ENCODE measurements around the gene CDKN1B.

The CDKN1B gene

DNA sequence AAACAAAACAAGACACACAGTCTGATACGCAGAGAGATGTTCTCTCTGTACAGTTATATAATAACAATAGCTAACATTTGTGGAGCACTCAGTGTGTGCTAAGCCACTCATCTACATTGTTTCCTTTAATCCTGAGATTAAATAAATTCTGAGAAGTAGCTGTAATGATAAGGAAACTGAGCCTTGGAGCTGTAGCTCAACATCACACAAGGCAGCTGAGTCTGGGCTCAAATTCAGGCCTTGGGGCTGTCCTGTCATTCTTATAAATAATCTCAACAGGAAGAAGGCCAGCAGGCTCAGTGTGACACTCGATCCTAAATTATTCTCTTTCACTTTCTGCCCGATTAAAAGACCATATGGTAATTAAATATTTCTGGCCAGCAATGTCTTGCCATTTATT is 24.5 kb downstream of the CDKN1B start:
- DNase-seq: no peak
- TF ChIP-seq, protein P1, sequence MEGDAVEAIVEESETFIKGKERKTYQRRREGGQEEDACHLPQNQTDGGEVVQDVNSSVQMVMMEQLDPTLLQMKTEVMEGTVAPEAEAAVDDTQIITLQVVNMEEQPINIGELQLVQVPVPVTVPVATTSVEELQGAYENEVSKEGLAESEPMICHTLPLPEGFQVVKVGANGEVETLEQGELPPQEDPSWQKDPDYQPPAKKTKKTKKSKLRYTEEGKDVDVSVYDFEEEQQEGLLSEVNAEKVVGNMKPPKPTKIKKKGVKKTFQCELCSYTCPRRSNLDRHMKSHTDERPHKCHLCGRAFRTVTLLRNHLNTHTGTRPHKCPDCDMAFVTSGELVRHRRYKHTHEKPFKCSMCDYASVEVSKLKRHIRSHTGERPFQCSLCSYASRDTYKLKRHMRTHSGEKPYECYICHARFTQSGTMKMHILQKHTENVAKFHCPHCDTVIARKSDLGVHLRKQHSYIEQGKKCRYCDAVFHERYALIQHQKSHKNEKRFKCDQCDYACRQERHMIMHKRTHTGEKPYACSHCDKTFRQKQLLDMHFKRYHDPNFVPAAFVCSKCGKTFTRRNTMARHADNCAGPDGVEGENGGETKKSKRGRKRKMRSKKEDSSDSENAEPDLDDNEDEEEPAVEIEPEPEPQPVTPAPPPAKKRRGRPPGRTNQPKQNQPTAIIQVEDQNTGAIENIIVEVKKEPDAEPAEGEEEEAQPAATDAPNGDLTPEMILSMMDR (IDR thresholded peaks at IDR 0.05; ENCODE audit: low read depth, low read length, missing control alignments): no peak
- H3K36me3 ChIP-seq (replicated peaks): no peaks in the 10 kb centered on the region
- no peaks in the 10 kb centered on the region for H3K27me3 ChIP-seq (replicated peaks)
- H3K27ac ChIP-seq: no peak overlapping the region
- H3K4me3 ChIP-seq (ENCODE audit: low read depth, low read length): no peak overlapping the region
- in situ Hi-C loops (cut with HindIII; ENCODE audit: low pct_ligation_motif_present, low sequenced_read_pairs): no loop called here

DNA sequence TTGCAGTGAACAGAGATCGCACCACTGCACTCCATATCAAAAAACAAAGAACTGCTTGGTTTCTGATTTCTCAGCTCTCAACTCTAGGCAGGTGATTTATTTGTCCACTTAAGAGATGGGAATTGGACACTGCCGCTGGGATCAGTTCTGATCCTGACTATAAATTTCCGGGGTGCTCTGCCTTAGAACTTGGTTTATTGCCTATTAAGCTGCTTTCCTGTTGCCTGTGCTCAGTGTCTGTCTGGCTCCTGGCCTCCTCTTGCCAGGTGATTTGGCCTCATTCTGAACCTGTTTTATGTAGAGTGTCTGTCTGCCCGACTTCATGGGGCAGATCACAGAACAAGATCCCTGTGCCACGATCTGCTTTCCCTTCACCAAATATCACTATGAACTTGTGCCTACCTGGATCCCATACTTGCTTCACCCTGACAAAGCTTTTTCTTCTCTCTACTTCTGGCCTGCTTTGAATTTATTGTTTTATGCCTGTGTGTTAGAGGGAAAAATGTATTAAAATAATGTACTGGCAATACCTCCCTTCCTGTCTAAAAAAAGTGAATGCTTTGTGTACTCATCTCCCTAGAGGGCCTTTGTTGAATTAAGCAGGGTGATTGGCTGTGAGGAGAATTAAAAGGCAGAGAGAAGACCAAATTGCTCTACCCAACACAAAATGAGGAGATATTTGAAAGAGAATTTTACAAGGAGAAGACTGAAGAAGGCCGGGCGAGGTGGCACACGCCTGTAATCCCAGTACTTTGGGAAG is 27.6 kb downstream of the CDKN1B start:
- H3K36me3 ChIP-seq (replicated peaks): no peaks in the 10 kb centered on the region
- TF ChIP-seq, protein P1 (IDR thresholded peaks at IDR 0.05; ENCODE audit: low read depth, low read length, missing control alignments): no peak
- in situ Hi-C loops (cut with HindIII; ENCODE audit: low pct_ligation_motif_present, low sequenced_read_pairs): no loop called here
- DNase-seq: no peak
- H3K27me3 ChIP-seq (replicated peaks): no peaks in the 10 kb centered on the region
- H3K4me3 ChIP-seq (ENCODE audit: low read depth, low read length): no peak overlapping the region
- H3K27ac ChIP-seq: no peak overlapping the region

DNA sequence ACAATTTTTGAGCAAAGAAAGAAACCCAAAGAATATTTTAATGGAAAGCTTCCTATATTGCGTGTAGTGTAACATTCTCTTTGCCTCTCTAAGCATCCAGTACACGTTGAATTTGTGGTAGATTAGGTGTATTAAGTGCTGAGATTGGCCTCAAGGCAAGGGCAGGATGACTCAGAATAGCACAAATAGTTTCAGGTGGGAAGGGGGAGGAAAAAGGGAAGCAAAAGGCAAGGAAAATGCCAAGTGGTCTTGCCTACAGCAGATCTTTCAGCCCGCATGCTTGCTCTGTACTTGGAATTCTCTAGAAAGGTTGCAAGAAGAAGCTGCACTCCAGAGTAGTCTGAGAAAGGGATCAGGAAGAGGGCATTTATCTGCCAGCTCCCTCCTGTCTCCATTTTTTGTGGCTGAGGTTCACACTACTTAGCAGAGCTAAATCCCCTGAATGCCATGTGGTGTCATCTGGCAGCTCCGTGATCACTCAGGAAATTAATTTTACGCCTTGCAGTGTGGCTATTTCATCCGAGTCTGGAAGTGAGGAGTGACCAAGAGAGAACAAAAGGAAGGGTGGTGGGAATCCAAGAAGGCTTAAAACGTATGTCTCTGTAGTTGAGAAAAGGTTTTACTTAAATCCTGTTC is 28.5 kb downstream of the CDKN1B start:
- H3K36me3 ChIP-seq (replicated peaks): no peaks in the 10 kb centered on the region
- TF ChIP-seq, protein P1 (IDR thresholded peaks at IDR 0.05; ENCODE audit: low read depth, low read length, missing control alignments): no peak
- DNase-seq: no peak
- no peak overlapping the region for H3K27ac ChIP-seq
- H3K27me3 ChIP-seq (replicated peaks): no peaks in the 10 kb centered on the region
- in situ Hi-C loops (cut with HindIII; ENCODE audit: low pct_ligation_motif_present, low sequenced_read_pairs): no loop called here
- no peak overlapping the region for H3K4me3 ChIP-seq (ENCODE audit: low read depth, low read length)

DNA sequence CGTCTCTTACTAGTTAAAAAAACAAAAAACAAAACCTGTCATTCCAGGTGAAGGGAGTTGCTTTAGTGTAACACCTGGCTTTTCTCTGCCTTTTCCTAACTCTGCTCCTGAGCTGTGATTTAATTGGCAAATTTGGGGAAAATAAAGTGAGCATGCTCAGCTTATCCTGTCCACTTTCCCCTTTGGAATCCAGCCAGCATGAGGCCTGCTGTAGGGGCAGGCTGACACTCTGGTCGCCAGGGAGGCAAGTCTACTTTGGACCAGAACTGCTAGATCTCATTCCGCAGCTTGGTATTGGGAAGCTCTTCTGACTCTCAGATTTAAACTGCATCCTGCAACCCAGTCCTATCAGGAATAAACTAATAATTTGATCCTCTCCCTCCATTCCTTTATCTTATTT is 30.1 kb downstream of the CDKN1B start:
- in situ Hi-C loops (cut with HindIII; ENCODE audit: low pct_ligation_motif_present, low sequenced_read_pairs): no loop called here
- TF ChIP-seq, protein P1 (IDR thresholded peaks at IDR 0.05; ENCODE audit: low read depth, low read length, missing control alignments): no peak
- no peaks in the 10 kb centered on the region for H3K27me3 ChIP-seq (replicated peaks)
- no peak overlapping the region for H3K4me3 ChIP-seq (ENCODE audit: low read depth, low read length)
- no peak for DNase-seq
- H3K27ac ChIP-seq: no peak overlapping the region
- H3K36me3 ChIP-seq (replicated peaks): no peaks in the 10 kb centered on the region

DNA sequence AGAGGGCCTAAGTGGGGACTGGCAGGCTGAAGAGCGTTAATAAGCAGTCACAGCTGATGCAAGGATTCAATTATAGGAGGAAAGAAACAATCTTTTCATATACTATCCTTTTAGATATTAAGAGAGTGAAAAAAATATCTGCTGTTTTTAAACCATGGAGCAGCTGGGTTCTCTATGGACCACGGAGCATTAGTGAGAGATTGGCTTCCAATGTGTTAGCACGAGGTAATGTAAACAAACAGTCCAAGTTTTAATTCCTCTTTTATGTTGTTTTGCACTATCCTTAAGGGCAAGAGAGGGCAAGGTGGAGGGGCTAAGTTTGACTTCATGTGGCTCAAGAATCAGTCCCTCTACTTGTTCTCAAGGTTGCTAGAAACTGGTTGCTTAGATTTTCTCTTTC is 30.9 kb downstream of the CDKN1B start:
- DNase-seq: no peak
- no peaks in the 10 kb centered on the region for H3K36me3 ChIP-seq (replicated peaks)
- no peaks in the 10 kb centered on the region for H3K27me3 ChIP-seq (replicated peaks)
- no peak overlapping the region for H3K27ac ChIP-seq
- in situ Hi-C loops (cut with HindIII; ENCODE audit: low pct_ligation_motif_present, low sequenced_read_pairs): no loop called here
- TF ChIP-seq, protein P1 (IDR thresholded peaks at IDR 0.05; ENCODE audit: low read depth, low read length, missing control alignments): no peak
- no peak overlapping the region for H3K4me3 ChIP-seq (ENCODE audit: low read depth, low read length)

Measured in brain microvascular endothelial cell (primary cell).